Gastrocnemius medialis (tissue), 4 donors: ENCODE data around the gene CES2. TPM values are rescaled to one million over a fixed set of nuclear protein-coding genes. Genes with fewer than 3 reads are reported as not detected.
A peak's percentile ranks its signal among the peaks of the same experiment; 100 is the strongest.
"Not testable (repeated sequence)": the region's sequence is repeated elsewhere in the genome, so short reads cannot be mapped to it uniquely, and the experiment has no call there.

Experiments used
- ATAC-seq, 2 donors: fragments of 150-250 bp; one replicate each; pipeline ENCODE4 v1.9.1; 2016
- DNase-seq, 2 donors: peaks; one replicate each; pipeline ENCODE4 v3.0.0-alpha.2; 2019
- H3K27ac ChIP-seq, 4 donors: fragments of 200-600 bp; sonication (generic); 1 replicate in 1 of 4; 2 replicates in 3 of 4; pipeline ENCODE4 v1.5.1; 2016 to 2018; ENCODE audit warnings: mild to moderate bottlenecking in 2 of 4, moderate library complexity in 1 of 4
- H3K27me3 ChIP-seq, 3 donors: fragments of 200-600 bp; sonication (generic) in 2 of 3; 1 replicate in 1 of 3; 2 replicates in 2 of 3; pipeline versions ENCODE4 v1.5.1 to v1.6.0; 2016 to 2019; ENCODE audit warnings: mild to moderate bottlenecking in 1 of 3, moderate library complexity in 1 of 3
- H3K36me3 ChIP-seq, 2 donors: fragments of 200-600 bp; sonication (generic) in 1 of 2; one replicate each; pipeline ENCODE4 v1.5.1; 2017 to 2018
- H3K4me1 ChIP-seq, 2 donors: fragments of 200-600 bp; sonication (generic) in 1 of 2; one replicate each; pipeline ENCODE4 v1.5.1; 2016 to 2017; ENCODE audit warnings: mild to moderate bottlenecking in 2 of 2
- H3K4me3 ChIP-seq, 4 donors: fragments of 200-600 bp; sonication (generic) in 3 of 4; 1 replicate in 1 of 4; 2 replicates in 3 of 4; pipeline ENCODE4 v1.5.1; 2016 to 2019; ENCODE audit warnings: mild to moderate bottlenecking in 2 of 4
- H3K9me3 ChIP-seq, 3 donors: fragments of 200-600 bp; sonication (generic) in 2 of 3; 1 replicate in 1 of 3; 2 replicates in 2 of 3; pipeline ENCODE4 v1.5.1; 2016 to 2019
- POLR2A ChIP-seq, 2 donors: fragments of 450-650 bp; IDR thresholded peaks; one replicate each; pipeline ENCODE4 v1.6.1; 2017; ENCODE audit warnings: antibody characterized with exemption in 2 of 2, mild to moderate bottlenecking in 2 of 2, moderate library complexity in 2 of 2
- in situ Hi-C, 4 donors: fragments of 200-750 bp; cut with MboI; loops; one replicate each; pipeline versions ENCODE4 v1.15.0 to v1.8.0; 2017; ENCODE audit warnings: low sequenced_read_pairs in 4 of 4
- intact Hi-C: fragments of 100-400 bp; cut with DNase I; formaldehyde crosslinking; loops from one replicate; pipeline ENCODE4 v1.15.1; 2023; ENCODE audit warnings: low total_unique reads
- total RNA-seq, 4 donors: library from RNA; depleted of rRNA; stranded (reverse); fragments of >200 nt; gene quantifications; one replicate each; pipeline versions ENCODE4 v1.1.0 to v1.2.3, GENCODE V29; 2016
- TF ChIP-seq, protein P1 (sequence below), 5 experiments: fragments of 450-650 bp in 3 of 5; fragments of 200-600 bp in 2 of 5; sonication (generic) in 2 of 5; IDR thresholded peaks in 4 of 5; conservative IDR thresholded peaks in 1 of 5; 1 replicate in 4 of 5; 2 replicates in 1 of 5; pipeline ENCODE4 v1.5.1; 2016 to 2019; ENCODE audit warnings: antibody characterized with exemption in 5 of 5, mild to moderate bottlenecking in 3 of 5, moderate library complexity in 3 of 5

Gene CES2
- total RNA-seq, 4 donors from 2014 or later, result 25.6 to 48.2 (median 37.7) TPM

DNA sequence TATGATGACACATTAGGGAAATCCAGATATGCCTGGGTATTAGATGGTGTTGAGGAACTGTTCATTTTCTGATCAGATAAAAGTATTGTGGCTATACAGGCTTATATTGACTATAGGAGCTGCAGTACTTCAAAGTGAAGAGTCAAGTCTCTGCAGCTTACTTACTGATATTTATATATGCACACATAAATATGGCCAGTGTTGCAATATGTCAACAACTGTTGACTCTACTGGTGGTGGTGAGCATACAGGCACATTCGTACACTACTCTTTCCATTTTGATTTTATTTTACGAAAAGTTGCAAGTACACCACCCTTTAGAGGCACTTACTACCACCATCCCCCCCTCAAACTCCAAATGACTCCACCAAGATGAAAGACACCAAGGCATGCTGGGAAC is 3.7 kb upstream of the CES2 start:
- Histone ChIP-seq H3K27me3 (no peaks in the 10 kb centered on the region), H3K9me3 (no peaks in the 10 kb centered on the region), H3K27ac (peak overlapping the region; percentile 95 to 99 (median 98)), H3K4me1 (peaks cover 63 to 72% of the 10 kb centered on the region in 2 donors), H3K36me3 (peaks cover 0 to 13% of the 10 kb centered on the region in 2 donors), H3K4me3 (no peak overlapping the region)
- intact Hi-C loops (no loop called here), in situ Hi-C loops (no loop called here)
- TF ChIP-seq, protein P1, sequence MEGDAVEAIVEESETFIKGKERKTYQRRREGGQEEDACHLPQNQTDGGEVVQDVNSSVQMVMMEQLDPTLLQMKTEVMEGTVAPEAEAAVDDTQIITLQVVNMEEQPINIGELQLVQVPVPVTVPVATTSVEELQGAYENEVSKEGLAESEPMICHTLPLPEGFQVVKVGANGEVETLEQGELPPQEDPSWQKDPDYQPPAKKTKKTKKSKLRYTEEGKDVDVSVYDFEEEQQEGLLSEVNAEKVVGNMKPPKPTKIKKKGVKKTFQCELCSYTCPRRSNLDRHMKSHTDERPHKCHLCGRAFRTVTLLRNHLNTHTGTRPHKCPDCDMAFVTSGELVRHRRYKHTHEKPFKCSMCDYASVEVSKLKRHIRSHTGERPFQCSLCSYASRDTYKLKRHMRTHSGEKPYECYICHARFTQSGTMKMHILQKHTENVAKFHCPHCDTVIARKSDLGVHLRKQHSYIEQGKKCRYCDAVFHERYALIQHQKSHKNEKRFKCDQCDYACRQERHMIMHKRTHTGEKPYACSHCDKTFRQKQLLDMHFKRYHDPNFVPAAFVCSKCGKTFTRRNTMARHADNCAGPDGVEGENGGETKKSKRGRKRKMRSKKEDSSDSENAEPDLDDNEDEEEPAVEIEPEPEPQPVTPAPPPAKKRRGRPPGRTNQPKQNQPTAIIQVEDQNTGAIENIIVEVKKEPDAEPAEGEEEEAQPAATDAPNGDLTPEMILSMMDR (IDR thresholded peaks at IDR 0.05 in 4 of 5, conservative IDR thresholded peaks at IDR 0.05 in 1 of 5), result no peak
- no peak for TF ChIP-seq POLR2A (IDR thresholded peaks at IDR 0.05)
- DNase-seq (no peak), ATAC-seq (no peak)

DNA sequence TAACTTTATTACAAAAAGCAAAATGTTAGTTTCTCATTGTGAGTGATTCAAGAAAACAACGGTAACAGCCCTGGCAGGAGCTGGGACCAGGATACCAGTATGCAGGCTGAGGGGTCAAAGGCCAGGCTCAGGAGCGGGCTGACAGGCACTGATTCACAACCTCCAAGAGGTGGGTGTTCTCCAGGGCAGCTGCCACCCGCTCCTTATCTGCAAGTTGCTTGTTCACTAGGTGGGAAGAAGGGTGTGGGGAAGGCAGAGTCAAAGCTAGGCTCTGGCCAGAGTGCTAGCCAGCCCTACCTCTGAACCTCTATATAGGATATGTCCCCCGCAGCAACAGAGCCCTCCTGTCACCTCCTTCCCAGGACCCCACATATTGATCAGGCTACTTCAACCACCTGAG is 3.2 kb upstream of the CES2 start:
- Histone ChIP-seq H3K36me3 (peaks cover 0 to 14% of the 10 kb centered on the region in 2 donors), H3K9me3 (no peaks in the 10 kb centered on the region), H3K4me1 (peaks cover 62 to 72% of the 10 kb centered on the region in 2 donors), H3K27ac (peak overlapping the region; percentile 95 to 99 (median 98)), H3K4me3 (no peak overlapping the region), H3K27me3 (no peaks in the 10 kb centered on the region)
- DNase-seq (no peak), ATAC-seq (no peak)
- TF ChIP-seq POLR2A (IDR thresholded peaks at IDR 0.05), result no peak
- TF ChIP-seq, protein P1 (IDR thresholded peaks at IDR 0.05 in 4 of 5, conservative IDR thresholded peaks at IDR 0.05 in 1 of 5), result no peak
- in situ Hi-C loops, result no loop called here
- intact Hi-C loops, result no loop called here

GRCh38 chr16:66933776-66934137 is 1.6 kb upstream of the CES2 start:
- Histone ChIP-seq H3K4me3 (peak overlapping the region; percentile 88 to 99 (median 94)), H3K36me3 (peaks cover 0 to 31% of the 10 kb centered on the region in 2 donors), H3K27ac (peak overlapping the region; percentile 95 to 99 (median 98)), H3K27me3 (no peaks in the 10 kb centered on the region), H3K4me1 (peaks cover 53 to 64% of the 10 kb centered on the region in 2 donors), H3K9me3 (no peaks in the 10 kb centered on the region)
- intact Hi-C loops (no loop called here), in situ Hi-C loops (no loop called here)
- peak in 1 of 2 donors; percentile 29 for DNase-seq
- no peak for TF ChIP-seq POLR2A (IDR thresholded peaks at IDR 0.05)
- TF ChIP-seq, protein P1 (IDR thresholded peaks at IDR 0.05 in 4 of 5, conservative IDR thresholded peaks at IDR 0.05 in 1 of 5), result no peak
- no peak for ATAC-seq

- in situ Hi-C loops, result no loop called here
- ATAC-seq (peak; percentile 65 to 73), DNase-seq (peak; percentile 77 to 88)
- Histone ChIP-seq H3K27ac (peak within 1 kb of the TSS; percentile 95 to 99 (median 98)), H3K27me3 (no peaks in the 10 kb centered on the region), H3K36me3 (peaks cover 0 to 37% of the 10 kb centered on the region in 2 donors), H3K4me1 (peaks cover 48 to 59% of the 10 kb centered on the region in 2 donors), H3K4me3 (peak within 1 kb of the TSS; percentile 88 to 99 (median 94)), H3K9me3 (no peaks in the 10 kb centered on the region)
- peak; percentile 94 to 99 for TF ChIP-seq POLR2A (IDR thresholded peaks at IDR 0.05)
- TF ChIP-seq, protein P1 (IDR thresholded peaks at IDR 0.05 in 4 of 5, conservative IDR thresholded peaks at IDR 0.05 in 1 of 5), result peak in 2 of 5 experiments; percentile 11 to 16
- intact Hi-C loops, result no loop called here
Measured at GRCh38 chr16:66934138-66934838, 1.0 kb upstream of the CES2 start, which contains the start of gene CIAO2B. Gene CIAO2B (minus strand): TSS chr16:66934402. CDS start chr16:66934364, 38 bp downstream.

DNA sequence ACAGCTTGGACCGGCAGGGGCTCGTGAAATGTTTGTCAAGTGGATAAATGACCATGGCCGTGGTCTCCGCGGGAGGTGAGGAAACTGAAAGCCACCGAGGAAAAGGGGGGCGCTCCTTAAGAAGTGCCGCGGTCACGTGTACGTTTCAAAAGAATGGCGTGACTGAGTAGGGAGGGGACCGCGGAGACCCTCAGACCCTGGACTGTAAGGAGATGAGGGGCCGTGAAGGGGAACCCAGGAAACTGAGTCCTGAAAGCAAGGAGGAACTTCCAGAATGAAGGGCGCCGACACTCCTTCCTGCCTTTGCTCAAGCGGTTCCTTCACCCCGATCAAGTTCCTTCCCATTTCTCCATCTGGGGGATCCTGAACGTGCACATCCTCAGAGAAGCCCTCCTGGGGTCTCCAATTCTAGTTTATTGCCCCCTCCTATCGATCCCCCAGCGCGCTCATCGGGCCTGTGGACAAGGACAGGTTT is 440 bp upstream of the CES2 start:
- DNase-seq, H3K9me3 ChIP-seq, H3K27me3 ChIP-seq, intact Hi-C loops, in situ Hi-C loops: not testable (repeated sequence)
- peaks cover 0 to 42% of the 10 kb centered on the region in 2 donors for H3K36me3 ChIP-seq
- peak overlapping the region; percentile 88 to 99 (median 94) for H3K4me3 ChIP-seq
- H3K4me1 ChIP-seq, result peaks cover 42 to 53% of the 10 kb centered on the region in 2 donors
- H3K27ac ChIP-seq, result peak overlapping the region; percentile 95 to 99 (median 98)
- ATAC-seq, result peak; percentile 3 to 8
